ENCODE results near the gene ARHGAP40. TPM values are rescaled to one million over a fixed set of nuclear protein-coding genes. Genes with fewer than 3 reads are reported as not detected.

Gene ARHGAP40
- total RNA-seq, 4 donors from 2014 or later: 0.11 TPM; not detected in 3

- intact Hi-C loops (cut with DNase I): no loop called here
- no peak for TF ChIP-seq POLR2A (IDR thresholded peaks at IDR 0.05)
- no peak for TF ChIP-seq CTCF (IDR thresholded peaks at IDR 0.05)
- no peak overlapping the region for H3K27ac ChIP-seq
- no peaks in the 10 kb centered on the region for H3K9me3 ChIP-seq
- no peaks in the 10 kb centered on the region for H3K27me3 ChIP-seq
- peaks cover 0 to 5% of the 10 kb centered on the region in 2 donors for H3K4me1 ChIP-seq
- H3K36me3 ChIP-seq: no peaks in the 10 kb centered on the region
- H3K4me3 ChIP-seq (replicated peaks in 1 of 3): no peak overlapping the region
- no peak for DNase-seq
- 92 to 93% methylated on average over 4 of the region's 4 CpGs for WGBS, 2 donors
Measured at GRCh38 chr20:38616457-38616856, 14.8 kb downstream of the ARHGAP40 start.

DNA sequence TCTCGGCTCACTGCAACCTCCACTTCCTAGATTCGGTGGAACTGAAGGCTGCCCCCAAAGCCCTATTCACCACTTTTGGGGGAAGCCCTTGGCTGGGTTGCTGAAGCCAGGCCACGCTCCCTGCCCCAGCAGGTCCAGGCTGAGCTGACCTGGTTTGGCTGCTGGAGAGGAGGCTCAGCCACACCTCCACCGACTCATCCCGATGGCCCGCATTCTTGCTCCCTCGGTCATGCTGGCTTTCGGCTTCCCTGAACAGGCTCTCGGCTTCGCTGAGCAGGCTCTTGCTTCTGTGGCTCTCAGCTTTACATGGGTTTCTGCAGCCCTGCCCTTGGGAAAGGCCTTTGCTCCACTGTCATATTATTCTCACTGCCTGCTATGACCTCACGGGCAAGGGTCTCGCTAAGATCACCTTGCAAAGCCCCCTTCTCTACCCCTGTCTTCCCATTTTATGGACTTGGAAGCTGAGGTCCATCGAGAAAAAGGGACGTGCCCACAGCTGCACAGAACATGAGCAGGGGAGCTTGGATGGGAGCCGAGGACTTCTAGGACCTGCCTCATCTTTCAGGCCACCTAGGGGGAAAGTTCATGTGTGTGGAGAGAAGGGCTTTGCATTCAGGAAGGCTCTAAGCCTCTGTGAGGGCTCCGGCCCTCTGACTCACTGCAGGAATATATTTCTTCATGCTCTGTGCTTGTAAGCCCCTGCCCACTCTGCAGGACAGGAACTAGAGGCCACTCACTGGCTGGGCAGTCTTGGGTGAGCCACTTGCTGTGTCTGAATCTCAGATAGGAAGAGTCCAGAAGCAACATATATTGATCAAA, 15.6 kb downstream of the ARHGAP40 start:
- no peak overlapping the region for H3K27ac ChIP-seq
- H3K4me3 ChIP-seq (replicated peaks in 1 of 3): no peak overlapping the region
- intact Hi-C loops (cut with DNase I): no loop called here
- no peaks in the 10 kb centered on the region for H3K36me3 ChIP-seq
- peak; percentile 35 to 46 for DNase-seq
- 56 to 62% methylated on average over 15 to 16 of the region's 16 CpGs for WGBS, 2 donors
- no peaks in the 10 kb centered on the region for H3K9me3 ChIP-seq
- TF ChIP-seq CTCF (IDR thresholded peaks at IDR 0.05): no peak
- no peak for TF ChIP-seq POLR2A (IDR thresholded peaks at IDR 0.05)
- H3K27me3 ChIP-seq: no peaks in the 10 kb centered on the region
- peaks cover 0 to 5% of the 10 kb centered on the region in 2 donors for H3K4me1 ChIP-seq

- DNase-seq: no peak
- no peaks in the 10 kb centered on the region for H3K9me3 ChIP-seq
- 93 to 96% methylated on average over 4 of the region's 4 CpGs for WGBS, 2 donors
- intact Hi-C loops (cut with DNase I): no loop called here
- no peaks in the 10 kb centered on the region for H3K27me3 ChIP-seq
- H3K4me1 ChIP-seq: peaks cover 0 to 5% of the 10 kb centered on the region in 2 donors
- no peak overlapping the region for H3K27ac ChIP-seq
- no peak overlapping the region for H3K4me3 ChIP-seq (replicated peaks in 1 of 3)
- no peaks in the 10 kb centered on the region for H3K36me3 ChIP-seq
- TF ChIP-seq CTCF (IDR thresholded peaks at IDR 0.05): no peak
- no peak for TF ChIP-seq POLR2A (IDR thresholded peaks at IDR 0.05)
Measured at GRCh38 chr20:38617830-38618196, 16.2 kb downstream of the ARHGAP40 start.

DNA sequence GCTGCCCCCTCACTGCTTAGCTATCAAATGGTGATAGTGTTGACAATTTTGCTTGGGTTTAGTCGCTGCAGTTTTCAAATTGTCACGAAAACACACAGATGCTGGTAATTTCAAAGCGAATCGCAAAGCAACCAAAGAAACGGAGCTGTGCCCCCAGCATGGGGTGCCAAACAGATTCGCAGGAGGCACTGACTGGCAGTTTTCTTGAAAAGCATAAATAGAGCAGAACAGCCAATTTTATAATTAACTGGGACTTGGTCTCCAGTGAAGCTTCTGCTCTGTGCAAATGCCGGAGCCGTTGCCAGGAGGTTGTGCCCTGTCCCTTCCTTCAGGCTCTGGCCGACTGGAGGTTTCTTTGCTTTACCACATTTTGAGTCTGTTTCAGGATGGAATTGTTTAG, 18.8 kb downstream of the ARHGAP40 start:
- TF ChIP-seq CTCF (IDR thresholded peaks at IDR 0.05) (no peak), POLR2A (IDR thresholded peaks at IDR 0.05) (no peak)
- Histone ChIP-seq H3K27ac (no peak overlapping the region), H3K9me3 (no peaks in the 10 kb centered on the region), H3K36me3 (no peaks in the 10 kb centered on the region), H3K27me3 (no peaks in the 10 kb centered on the region), H3K4me3 (replicated peaks in 1 of 3) (no peak overlapping the region), H3K4me1 (peaks cover 0 to 5% of the 10 kb centered on the region in 2 donors)
- WGBS, 2 donors: 69 to 73% methylated on average over 9 of the region's 9 CpGs
- DNase-seq: no peak
- intact Hi-C loops (cut with DNase I): no loop called here

DNA sequence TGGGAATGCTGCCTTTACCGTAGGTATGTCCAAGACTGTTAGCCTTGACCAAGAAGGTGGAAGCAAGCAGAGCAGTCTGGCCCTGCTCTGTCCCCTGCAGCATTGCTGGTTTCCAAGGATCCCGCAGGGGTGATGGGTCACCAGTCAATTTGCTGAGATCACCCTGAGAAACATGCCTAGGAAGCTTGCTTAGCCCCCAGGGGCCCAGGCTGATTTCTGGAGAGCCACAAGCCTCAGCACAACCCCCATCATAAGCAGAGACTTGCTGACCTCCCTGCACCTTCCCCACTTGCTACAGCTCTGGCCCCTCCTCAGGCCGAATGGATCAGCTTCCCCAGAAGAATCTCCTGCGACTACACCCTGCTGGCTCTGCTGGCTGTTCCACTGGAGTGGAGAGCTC, 21.5 kb downstream of the ARHGAP40 start:
- intact Hi-C loops (cut with DNase I): no loop called here
- Histone ChIP-seq H3K27me3 (no peaks in the 10 kb centered on the region), H3K4me1 (no peaks in the 10 kb centered on the region), H3K36me3 (no peaks in the 10 kb centered on the region), H3K9me3 (no peaks in the 10 kb centered on the region), H3K27ac (no peak overlapping the region), H3K4me3 (replicated peaks in 1 of 3) (no peak overlapping the region)
- no peak for DNase-seq
- WGBS, 2 donors: 59 to 67% methylated on average over 3 to 4 of the region's 4 CpGs
- TF ChIP-seq CTCF (IDR thresholded peaks at IDR 0.05): no peak
- TF ChIP-seq POLR2A (IDR thresholded peaks at IDR 0.05): no peak

Data from thyroid gland (tissue), 4 donors.